ENCODE results near the gene KIAA0232. TPM values are rescaled to one million over a fixed set of nuclear protein-coding genes. Genes with fewer than 3 reads are reported as not detected.

Gene KIAA0232
- total and polyA plus RNA-seq, 9 donors = 8.7 to 41.4 (median 38.5) TPM

- Histone ChIP-seq H3K27me3 (no peaks in the 10 kb centered on the region), H3K36me3 (no peaks in the 10 kb centered on the region), H3K27ac (no peak overlapping the region), H3K9me3 (no peaks in the 10 kb centered on the region), H3K4me1 (ENCODE audit: insufficient read depth) (peaks cover 2% of the 10 kb centered on the region), H3K4me3 (no peak overlapping the region)
- intact Hi-C loops (cut with DNase I) = no loop called here
- 25 to 31% (median 30%) methylated on average over 20 of the region's 20 CpGs for WGBS, 3 donors
- TF ChIP-seq EP300 (IDR thresholded peaks at IDR 0.05) (no peak), CTCF (IDR thresholded peaks at IDR 0.05) (no peak), POLR2A (IDR thresholded peaks at IDR 0.05) (no peak)
- peak in 1 of 5 donors; percentile 56 for DNase-seq
Measured at GRCh38 chr4:6746721-6747293, 35.7 kb upstream of the KIAA0232 start.

GRCh38 chr4:6747294-6748051, 35.1 kb upstream of the KIAA0232 start:
- DNase-seq = no peak

GRCh38 chr4:6748286-6748685, 34.2 kb upstream of the KIAA0232 start:
- peaks cover 2% of the 10 kb centered on the region for H3K4me1 ChIP-seq (ENCODE audit: insufficient read depth)
- no peak for DNase-seq
- H3K27me3 ChIP-seq = no peaks in the 10 kb centered on the region
- TF ChIP-seq CTCF (IDR thresholded peaks at IDR 0.05) = no peak
- no peak for TF ChIP-seq EP300 (IDR thresholded peaks at IDR 0.05)
- TF ChIP-seq POLR2A (IDR thresholded peaks at IDR 0.05) = no peak
- 78 to 90% (median 81%) methylated on average over 9 of the region's 9 CpGs for WGBS, 3 donors
- no peaks in the 10 kb centered on the region for H3K36me3 ChIP-seq
- no peaks in the 10 kb centered on the region for H3K9me3 ChIP-seq
- no peak overlapping the region for H3K27ac ChIP-seq
- H3K4me3 ChIP-seq = no peak overlapping the region
- intact Hi-C loops (cut with DNase I) = no loop called here

More at GRCh38 chr4:6747294-6748051, 35.1 kb upstream of the KIAA0232 start:
- Histone ChIP-seq H3K4me3 (no peak overlapping the region), H3K36me3 (no peaks in the 10 kb centered on the region), H3K27me3 (no peaks in the 10 kb centered on the region), H3K9me3 (no peaks in the 10 kb centered on the region), H3K27ac (no peak overlapping the region), H3K4me1 (ENCODE audit: insufficient read depth) (peaks cover 2% of the 10 kb centered on the region)
- WGBS, 3 donors = 59 to 68% (median 62%) methylated on average over 11 of the region's 11 CpGs
- TF ChIP-seq EP300 (IDR thresholded peaks at IDR 0.05) (no peak), POLR2A (IDR thresholded peaks at IDR 0.05) (no peak), CTCF (IDR thresholded peaks at IDR 0.05) (no peak)
- intact Hi-C loops (cut with DNase I) = no loop called here

GRCh38 chr4:6749340-6750171, 33.0 kb upstream of the KIAA0232 start:
- Histone ChIP-seq H3K27ac (no peak overlapping the region), H3K27me3 (no peaks in the 10 kb centered on the region), H3K4me3 (no peak overlapping the region), H3K9me3 (no peaks in the 10 kb centered on the region), H3K36me3 (no peaks in the 10 kb centered on the region), H3K4me1 (ENCODE audit: insufficient read depth) (peaks cover 2% of the 10 kb centered on the region)
- intact Hi-C loops (cut with DNase I) = no loop called here
- peak in 2 of 5 donors; percentile 45 to 52 for DNase-seq
- TF ChIP-seq POLR2A (IDR thresholded peaks at IDR 0.05) = no peak
- TF ChIP-seq CTCF (IDR thresholded peaks at IDR 0.05) = no peak
- TF ChIP-seq EP300 (IDR thresholded peaks at IDR 0.05) = no peak
- WGBS, 3 donors = 60 to 67% (median 67%) methylated on average over 24 to 25 of the region's 25 CpGs
